Measurements from ENCODE around the gene CYP27B1. TPM values are rescaled to one million over a fixed set of nuclear protein-coding genes. Genes with fewer than 3 reads are reported as not detected.
"Not testable (repeated sequence)": the region's sequence is repeated elsewhere in the genome, so short reads cannot be mapped to it uniquely, and the experiment has no call there.

The CYP27B1 gene
- total RNA-seq, 1 donor from 2014 or later: 3.6 TPM

- TF ChIP-seq CTCF (conservative IDR thresholded peaks at IDR 0.05; ENCODE audit: low read depth, low read length): no peak
- DNase-seq (ENCODE audit: low read depth): peak; percentile 67
- H3K4me3 ChIP-seq (ENCODE audit: low read depth, low read length): no peak overlapping the region
Measured at GRCh38 chr12:57779736-57780135, 12.9 kb upstream of the CYP27B1 start.

- H3K4me3 ChIP-seq (ENCODE audit: low read depth, low read length): no peak overlapping the region
- no peak for DNase-seq (ENCODE audit: low read depth)
- no peak for TF ChIP-seq CTCF (conservative IDR thresholded peaks at IDR 0.05; ENCODE audit: low read depth, low read length)
Measured at GRCh38 chr12:57777911-57778310, 11.0 kb upstream of the CYP27B1 start.

GRCh38 chr12:57777367-57777766 is 10.5 kb upstream of the CYP27B1 start:
- no peak overlapping the region for H3K4me3 ChIP-seq (ENCODE audit: low read depth, low read length)
- TF ChIP-seq CTCF (conservative IDR thresholded peaks at IDR 0.05; ENCODE audit: low read depth, low read length): no peak
- no peak for DNase-seq (ENCODE audit: low read depth)

GRCh38 chr12:57776247-57776587 is 9.3 kb upstream of the CYP27B1 start:
- no peak overlapping the region for H3K4me3 ChIP-seq (ENCODE audit: low read depth, low read length)
- TF ChIP-seq CTCF (conservative IDR thresholded peaks at IDR 0.05; ENCODE audit: low read depth, low read length): no peak
- DNase-seq (ENCODE audit: low read depth): no peak

GRCh38 chr12:57775563-57776246 is 8.8 kb upstream of the CYP27B1 start:
- peak; percentile 19 for TF ChIP-seq CTCF (conservative IDR thresholded peaks at IDR 0.05; ENCODE audit: low read depth, low read length)
- DNase-seq (ENCODE audit: low read depth): no peak
- H3K4me3 ChIP-seq (ENCODE audit: low read depth, low read length): no peak overlapping the region

- no peak for TF ChIP-seq CTCF (conservative IDR thresholded peaks at IDR 0.05; ENCODE audit: low read depth, low read length)
- DNase-seq (ENCODE audit: low read depth): no peak
- H3K4me3 ChIP-seq (ENCODE audit: low read depth, low read length): no peak overlapping the region
Measured at GRCh38 chr12:57775044-57775443, 8.2 kb upstream of the CYP27B1 start.

- not testable (repeated sequence) for H3K4me3 ChIP-seq (ENCODE audit: low read depth, low read length); DNase-seq (ENCODE audit: low read depth)
Measured at GRCh38 chr12:57774634-57775033, 7.8 kb upstream of the CYP27B1 start.

All from epithelial cell of proximal tubule (primary cell).